HG02571 (cell line): ENCODE data around the gene DLX5.

Experiments
- ATAC-seq: cut with Tn5 transposase; IDR thresholded peaks from one replicate; pipeline ENCODE4 v1.9.1; 2021; ENCODE audit warnings: mild to moderate bottlenecking, moderate library complexity; ENCODE audit not compliant: unreplicated experiment

DLX5 gene

GRCh38 chr7:97006055-97006815 lies 18.4 kb downstream of the DLX5 start:
- ATAC-seq, result peak; percentile 50

GRCh38 chr7:97005183-97006054 lies 19.2 kb downstream of the DLX5 start, which contains the start of gene DLX6:
Gene DLX6 (plus strand): TSS chr7:97005553. CDS start chr7:97005978, 425 bp downstream.
- ATAC-seq, result peak; percentile 6

GRCh38 chr7:97004247-97005182 lies 20.1 kb downstream of the DLX5 start:
- no peak for ATAC-seq

GRCh38 chr7:97003262-97004246 lies 21.1 kb downstream of the DLX5 start:
- ATAC-seq, result no peak

- ATAC-seq, result no peak
These were observed 21.9 kb downstream of the DLX5 start for GRCh38 chr7:97002555-97003261.

GRCh38 chr7:97001656-97002554 lies 22.7 kb downstream of the DLX5 start:
- no peak for ATAC-seq

GRCh38 chr7:97001221-97001620 lies 23.4 kb downstream of the DLX5 start:
- no peak for ATAC-seq

GRCh38 chr7:96998744-96999143 lies 25.9 kb downstream of the DLX5 start:
- no peak for ATAC-seq

GRCh38 chr7:96998333-96998732 lies 26.3 kb downstream of the DLX5 start:
- ATAC-seq, result no peak

- ATAC-seq, result no peak
These were observed 27.1 kb downstream of the DLX5 start for GRCh38 chr7:96997512-96998032.

- ATAC-seq, result no peak
These were observed 27.6 kb downstream of the DLX5 start for GRCh38 chr7:96996958-96997511.

- ATAC-seq, result no peak
These were observed 28.3 kb downstream of the DLX5 start for GRCh38 chr7:96996111-96996957.

GRCh38 chr7:96995406-96996110 lies 29.1 kb downstream of the DLX5 start:
- no peak for ATAC-seq

- ATAC-seq, result no peak
These were observed 30.7 kb downstream of the DLX5 start for GRCh38 chr7:96993980-96994379.

GRCh38 chr7:96993094-96993865 lies 31.4 kb downstream of the DLX5 start:
- ATAC-seq, result no peak
